HepG2 (cell line): ENCODE results near the gene NR1I2. TPM values are rescaled to one million over a fixed set of nuclear protein-coding genes. Genes with fewer than 3 reads are reported as not detected.
A peak's percentile ranks its signal among the peaks of the same experiment; 100 is the strongest.

Experiments used
- AHR ChIP-seq: IDR thresholded peaks from 2 replicates; pipeline ENCODE4 v1.6.1; 2018; ENCODE audit warnings: missing genetic modification reagents, missing compliant biosample characterization
- ATF7-NPFF ChIP-seq: sonication (generic); formaldehyde crosslinking; IDR thresholded peaks from 2 replicates; pipeline ENCODE4 v1.8.1; 2023; ENCODE audit warnings: mild to moderate bottlenecking, low read depth, missing genetic modification reagents, moderate library complexity
- FOXA1 ChIP-seq, 2 experiments: fragments of 450-650 bp in 1 of 2; sonication (generic) in 1 of 2; formaldehyde crosslinking in 1 of 2; IDR thresholded peaks; 2 replicates each; pipeline versions ENCODE4 v1.4.0 to v1.6.1; 2016 to 2020; ENCODE audit warnings: missing genetic modification reagents in 1 of 2
- HDAC1 ChIP-seq: sonication (generic); formaldehyde crosslinking; IDR thresholded peaks from 2 replicates; pipeline ENCODE4 v1.5.1; 2020; ENCODE audit warnings: mild to moderate bottlenecking, missing genetic modification reagents
- PLRG1 ChIP-seq: fragments of 450-650 bp; conservative IDR thresholded peaks from 2 replicates; pipeline ENCODE4 v1.6.1; 2016
- RARA ChIP-seq: IDR thresholded peaks from 2 replicates; pipeline ENCODE4 v1.6.1; 2016; ENCODE audit warnings: missing genetic modification reagents, missing compliant biosample characterization
- RBFOX2 ChIP-seq: fragments of 200-400 bp; formaldehyde crosslinking; IDR thresholded peaks from 2 replicates; pipeline ENCODE4 v1.6.1; 2017; ENCODE audit warnings: low read depth, mild to moderate bottlenecking, low read length
- SMYD3 ChIP-seq: sonication (generic); formaldehyde crosslinking; IDR thresholded peaks from 2 replicates; pipeline ENCODE4 v1.8.1; 2023; ENCODE audit warnings: mild to moderate bottlenecking, missing genetic modification reagents
- SNRNP70 ChIP-seq: fragments of 200-400 bp; formaldehyde crosslinking; IDR thresholded peaks from 2 replicates; pipeline ENCODE4 v1.6.1; 2017; ENCODE audit warnings: mild to moderate bottlenecking, low read depth, low read length, moderate library complexity
- SOX6 ChIP-seq, 2 experiments: fragments of 450-650 bp in 1 of 2; sonication (generic) in 1 of 2; formaldehyde crosslinking in 1 of 2; IDR thresholded peaks; 2 replicates each; pipeline versions ENCODE4 v1.4.0 to v1.6.1; 2017 to 2020; ENCODE audit warnings: antibody characterized with exemption in 1 of 2, mild to moderate bottlenecking in 1 of 2, missing genetic modification reagents in 1 of 2
- TCF12 ChIP-seq, 2 experiments: fragments of 450-650 bp in 1 of 2; sonication (generic) in 1 of 2; formaldehyde crosslinking in 1 of 2; IDR thresholded peaks; 2 replicates each; pipeline versions ENCODE4 v1.6.1 to v1.8.0; 2017 to 2022; ENCODE audit warnings: antibody characterized with exemption in 1 of 2, mild to moderate bottlenecking in 1 of 2, missing genetic modification reagents in 1 of 2, moderate library complexity in 1 of 2
- TFDP2 ChIP-seq: sonication (generic); formaldehyde crosslinking; IDR thresholded peaks from 2 replicates; pipeline ENCODE4 v1.4.0; 2020; ENCODE audit warnings: missing genetic modification reagents
- ZKSCAN8 ChIP-seq: IDR thresholded peaks from 2 replicates; pipeline ENCODE4 v1.6.1; 2016; ENCODE audit warnings: borderline replicate concordance, missing genetic modification reagents, missing compliant biosample characterization
- ZNF10 ChIP-seq: sonication (generic); formaldehyde crosslinking; IDR thresholded peaks from 2 replicates; pipeline ENCODE4 v1.4.0; 2020; ENCODE audit warnings: mild to moderate bottlenecking, low read depth, missing genetic modification reagents, borderline replicate concordance
- ZNF12 ChIP-seq: sonication (generic); formaldehyde crosslinking; IDR thresholded peaks from 2 replicates; pipeline ENCODE4 v1.5.0; 2020; ENCODE audit warnings: missing genetic modification reagents
- ZNF205 ChIP-seq: IDR thresholded peaks from 2 replicates; pipeline ENCODE4 v1.6.1; 2018; ENCODE audit warnings: missing biosample characterization, missing genetic modification reagents
- ZNF281 ChIP-seq: sonication (generic); formaldehyde crosslinking; IDR thresholded peaks from 2 replicates; pipeline ENCODE4 v1.4.0; 2020; ENCODE audit warnings: missing genetic modification reagents, borderline replicate concordance
- ZNF501 ChIP-seq: sonication (generic); formaldehyde crosslinking; IDR thresholded peaks from 2 replicates; pipeline ENCODE4 v1.5.1; 2020; ENCODE audit warnings: mild to moderate bottlenecking, moderate library complexity, missing genetic modification reagents
- ZNF543 ChIP-seq: sonication (generic); formaldehyde crosslinking; IDR thresholded peaks from 2 replicates; pipeline ENCODE4 v1.4.0; 2020; ENCODE audit warnings: mild to moderate bottlenecking, missing genetic modification reagents
- ZNF629 ChIP-seq: sonication (generic); formaldehyde crosslinking; conservative IDR thresholded peaks from 2 replicates; pipeline ENCODE4 v1.5.0; 2020; ENCODE audit warnings: missing genetic modification reagents
- ZNF761 ChIP-seq: sonication (generic); formaldehyde crosslinking; conservative IDR thresholded peaks from 2 replicates; pipeline ENCODE4 v1.4.0; 2020; ENCODE audit warnings: mild to moderate bottlenecking, missing genetic modification reagents
- ZSCAN30 ChIP-seq: sonication (generic); formaldehyde crosslinking; IDR thresholded peaks from 2 replicates; pipeline ENCODE4 v1.5.0; 2020; ENCODE audit warnings: mild to moderate bottlenecking, missing genetic modification reagents
- polyA plus RNA-seq, 8 experiments: library from polyadenylated mRNA; depleted of rRNA in 3 of 8; stranded (reverse) in 7 of 8; unstranded in 1 of 8; fragments of >200 nt; fragmentation: Illumina TruSeq in 4 of 8; extraction: Trizol in 4 of 8; gene quantifications; 2 replicates each; pipeline versions ENCODE4 v1.2.1 to v1.2.3, GENCODE V29; 2011 to 2016; ENCODE audit warnings: low read depth in 4 of 8, missing spikeins in 1 of 8, mixed read lengths in 1 of 8; ENCODE audit not compliant: insufficient read depth in 1 of 8
- total RNA-seq, 5 experiments: library from RNA; depleted of rRNA; stranded (reverse); fragments of >200 nt; fragmentation: Illumina TruSeq; extraction: Trizol; gene quantifications; 2 replicates each; pipeline ENCODE4 v1.2.3, GENCODE V29; 2016; ENCODE audit warnings: low read depth in 1 of 5
- TF ChIP-seq, protein P1 (sequence below): sonication (generic); formaldehyde crosslinking; IDR thresholded peaks from 2 replicates; pipeline ENCODE4 v1.5.0; 2020; ENCODE audit warnings: mild to moderate bottlenecking, low read depth, missing genetic modification reagents, borderline replicate concordance
- TF ChIP-seq, protein P2 (sequence below): IDR thresholded peaks from 2 replicates; pipeline ENCODE4 v1.6.1; 2016; ENCODE audit warnings: mild to moderate bottlenecking, missing biosample characterization, missing genetic modification reagents
- TF ChIP-seq, protein P3 (sequence below): sonication (generic); formaldehyde crosslinking; IDR thresholded peaks from 2 replicates; pipeline ENCODE4 v1.8.0; 2022; ENCODE audit warnings: mild to moderate bottlenecking, missing genetic modification reagents, moderate library complexity

NR1I2 gene
- total and polyA plus RNA-seq, 2 of the 13 experiments (the other 11 are each of a cell fraction or from before 2014, with no cell fraction given): 8.8 to 13.4 TPM

DNA sequence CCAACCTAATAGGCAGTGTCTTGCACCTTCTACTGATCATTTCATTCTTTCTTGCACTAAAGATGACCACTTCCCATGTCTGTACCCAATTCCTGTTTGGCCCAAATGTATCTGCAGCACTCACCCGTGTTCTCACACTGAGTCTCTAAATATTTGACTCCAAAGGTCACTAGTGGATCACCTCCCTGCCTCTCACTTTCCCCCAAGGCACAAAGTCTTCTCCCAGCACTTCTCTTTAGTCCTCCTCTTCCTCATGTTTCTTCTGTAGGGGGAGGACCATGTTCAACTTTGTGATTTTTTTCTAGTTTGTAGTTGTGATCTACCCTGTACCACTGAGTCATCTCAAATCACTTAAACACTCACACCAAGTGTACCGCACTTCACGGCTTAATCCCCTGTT lies 13.9 kb downstream of the NR1I2 start (continued):
- no peak for TF ChIP-seq TFDP2
- no peak for TF ChIP-seq ZSCAN30 (CRISPR knock-in tag)
- no peak for TF ChIP-seq PLRG1
- no peak for TF ChIP-seq SNRNP70
- peak; percentile 33; the same call in 1 of the 2 replicates for TF ChIP-seq HDAC1 (CRISPR knock-in tag)
- no peak for TF ChIP-seq ZNF501 (CRISPR knock-in tag)
- no peak for TF ChIP-seq ZNF12 (CRISPR knock-in tag)
- no peak for TF ChIP-seq RBFOX2
- TF ChIP-seq ZNF761 (CRISPR knock-in tag): no peak
- no peak for TF ChIP-seq ATF7-NPFF
- peak; percentile 65 for TF ChIP-seq RARA
- no peak for TF ChIP-seq SOX6 (IDR thresholded peaks at IDR 0.05)
- TF ChIP-seq SOX6 (CRISPR knock-in tag; IDR thresholded peaks at IDR 0.05): peak; percentile 55
- TF ChIP-seq, protein P1, sequence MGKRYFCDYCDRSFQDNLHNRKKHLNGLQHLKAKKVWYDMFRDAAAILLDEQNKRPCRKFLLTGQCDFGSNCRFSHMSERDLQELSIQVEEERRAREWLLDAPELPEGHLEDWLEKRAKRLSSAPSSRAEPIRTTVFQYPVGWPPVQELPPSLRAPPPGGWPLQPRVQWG (CRISPR knock-in tag): no peak
- no peak for TF ChIP-seq ZKSCAN8 (CRISPR knock-in tag)
- no peak for TF ChIP-seq ZNF10 (CRISPR knock-in tag)
- 0 out of 2 replicates have a peak, but pooled peaks have one; percentile 35 for TF ChIP-seq ZNF205 (CRISPR knock-in tag)
- TF ChIP-seq, protein P2, sequence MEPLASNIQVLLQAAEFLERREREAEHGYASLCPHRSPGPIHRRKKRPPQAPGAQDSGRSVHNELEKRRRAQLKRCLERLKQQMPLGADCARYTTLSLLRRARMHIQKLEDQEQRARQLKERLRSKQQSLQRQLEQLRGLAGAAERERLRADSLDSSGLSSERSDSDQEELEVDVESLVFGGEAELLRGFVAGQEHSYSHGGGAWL (CRISPR knock-in tag): no peak
- TF ChIP-seq FOXA1 (IDR thresholded peaks at IDR 0.05): no peak
- peak; percentile 32; the same call in 1 of the 2 replicates for TF ChIP-seq FOXA1 (CRISPR knock-in tag; IDR thresholded peaks at IDR 0.05)
- no peak for TF ChIP-seq SMYD3 (CRISPR knock-in tag)
- TF ChIP-seq AHR (CRISPR knock-in tag): no peak
- peak; percentile 28; the same call in 1 of the 2 replicates for TF ChIP-seq ZNF629
- 0 out of 2 replicates have a peak, but pooled peaks have one; percentile 55 for TF ChIP-seq ZNF281 (CRISPR knock-in tag)
- TF ChIP-seq, protein P3, sequence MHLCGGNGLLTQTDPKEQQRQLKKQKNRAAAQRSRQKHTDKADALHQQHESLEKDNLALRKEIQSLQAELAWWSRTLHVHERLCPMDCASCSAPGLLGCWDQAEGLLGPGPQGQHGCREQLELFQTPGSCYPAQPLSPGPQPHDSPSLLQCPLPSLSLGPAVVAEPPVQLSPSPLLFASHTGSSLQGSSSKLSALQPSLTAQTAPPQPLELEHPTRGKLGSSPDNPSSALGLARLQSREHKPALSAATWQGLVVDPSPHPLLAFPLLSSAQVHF (CRISPR knock-in tag): no peak
- TF ChIP-seq TCF12 (IDR thresholded peaks at IDR 0.05): no peak
- no peak for TF ChIP-seq TCF12 (CRISPR knock-in tag; IDR thresholded peaks at IDR 0.05)
- TF ChIP-seq ZNF543: no peak
